Measurements from ENCODE around the gene MAPK8IP1.
"Not testable (repeated sequence)": the region's sequence is repeated elsewhere in the genome, so short reads cannot be mapped to it uniquely, and the experiment has no call there.

MAPK8IP1 gene

GRCh38 chr11:45885274-45885920, at the start of gene MAPK8IP1:
Gene MAPK8IP1 (plus strand): TSS chr11:45885651. CDS start chr11:45885821, 170 bp downstream.
- DNase-seq, result peak; percentile 86

- no peak for DNase-seq
Measured at GRCh38 chr11:45839204-45839603, 46.2 kb upstream of the MAPK8IP1 start.

- not testable (repeated sequence) for DNase-seq
Measured at GRCh38 chr11:45840251-45840650, 45.2 kb upstream of the MAPK8IP1 start.

GRCh38 chr11:45843158-45843924, 42.1 kb upstream of the MAPK8IP1 start:
- DNase-seq, result peak; percentile 92

GRCh38 chr11:45844822-45845578, 40.5 kb upstream of the MAPK8IP1 start:
- no peak for DNase-seq

GRCh38 chr11:45846174-45846675, 39.2 kb upstream of the MAPK8IP1 start:
- no peak for DNase-seq

GRCh38 chr11:45846974-45847910, 38.2 kb upstream of the MAPK8IP1 start, which contains the start of gene CRY2:
Gene CRY2 (plus strand): TSS chr11:45847475. CDS start chr11:45847491, 16 bp downstream.
- DNase-seq, result peak; percentile 99

- no peak for DNase-seq
Measured at GRCh38 chr11:45847911-45848316, 37.5 kb upstream of the MAPK8IP1 start.

- no peak for DNase-seq
Measured at GRCh38 chr11:45848654-45849081, 36.8 kb upstream of the MAPK8IP1 start.

- DNase-seq, result no peak
Measured at GRCh38 chr11:45850446-45850845, 35.0 kb upstream of the MAPK8IP1 start.

GRCh38 chr11:45851228-45851627, 34.2 kb upstream of the MAPK8IP1 start:
- DNase-seq, result no peak

- DNase-seq, result no peak
Measured at GRCh38 chr11:45852018-45852711, 33.3 kb upstream of the MAPK8IP1 start.

GRCh38 chr11:45852712-45853101, 32.7 kb upstream of the MAPK8IP1 start:
- DNase-seq, result no peak

GRCh38 chr11:45853332-45854219, 31.9 kb upstream of the MAPK8IP1 start:
- DNase-seq, result no peak

- no peak for DNase-seq
Measured at GRCh38 chr11:45855308-45855707, 30.1 kb upstream of the MAPK8IP1 start.

GRCh38 chr11:45856044-45856468, 29.4 kb upstream of the MAPK8IP1 start:
- DNase-seq, result no peak

- no peak for DNase-seq
Measured at GRCh38 chr11:45857961-45858474, 27.4 kb upstream of the MAPK8IP1 start.

- no peak for DNase-seq
Measured at GRCh38 chr11:45858751-45859398, 26.6 kb upstream of the MAPK8IP1 start.

- DNase-seq, result no peak
Measured at GRCh38 chr11:45859661-45860140, 25.8 kb upstream of the MAPK8IP1 start.

All from activated CD8-positive, alpha-beta memory T cell treated with anti-CD3 and anti-CD28 coated beads, Interleukin-2, amount 50 U/mL, for 48 hours (primary cell).